ENCODE data around the gene ENPP6.

ENPP6 gene

DNA sequence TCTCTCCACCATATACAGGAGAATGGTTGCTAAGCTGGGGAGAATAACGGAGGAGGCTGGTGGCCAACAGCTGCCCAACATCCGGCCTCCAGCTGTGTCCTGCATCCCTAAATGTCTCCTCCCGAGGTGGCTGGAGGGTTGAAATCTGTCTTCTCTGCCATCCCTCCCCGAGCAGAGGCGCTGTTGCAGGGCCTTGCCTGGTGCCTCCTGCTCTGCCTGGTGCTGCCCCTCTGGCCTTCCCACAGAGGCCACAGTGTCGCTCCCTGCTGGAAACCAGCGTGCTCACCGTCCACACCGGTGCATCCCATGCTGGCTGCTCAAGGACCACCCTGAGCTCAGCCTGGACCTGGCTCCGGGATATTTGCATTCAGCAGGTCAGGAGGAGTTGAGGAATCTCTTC is 115.2 kb downstream of the ENPP6 start:
- DNase-seq (ENCODE audit: extremely low read depth, low read depth) = no peak
- TF ChIP-seq, protein P1, sequence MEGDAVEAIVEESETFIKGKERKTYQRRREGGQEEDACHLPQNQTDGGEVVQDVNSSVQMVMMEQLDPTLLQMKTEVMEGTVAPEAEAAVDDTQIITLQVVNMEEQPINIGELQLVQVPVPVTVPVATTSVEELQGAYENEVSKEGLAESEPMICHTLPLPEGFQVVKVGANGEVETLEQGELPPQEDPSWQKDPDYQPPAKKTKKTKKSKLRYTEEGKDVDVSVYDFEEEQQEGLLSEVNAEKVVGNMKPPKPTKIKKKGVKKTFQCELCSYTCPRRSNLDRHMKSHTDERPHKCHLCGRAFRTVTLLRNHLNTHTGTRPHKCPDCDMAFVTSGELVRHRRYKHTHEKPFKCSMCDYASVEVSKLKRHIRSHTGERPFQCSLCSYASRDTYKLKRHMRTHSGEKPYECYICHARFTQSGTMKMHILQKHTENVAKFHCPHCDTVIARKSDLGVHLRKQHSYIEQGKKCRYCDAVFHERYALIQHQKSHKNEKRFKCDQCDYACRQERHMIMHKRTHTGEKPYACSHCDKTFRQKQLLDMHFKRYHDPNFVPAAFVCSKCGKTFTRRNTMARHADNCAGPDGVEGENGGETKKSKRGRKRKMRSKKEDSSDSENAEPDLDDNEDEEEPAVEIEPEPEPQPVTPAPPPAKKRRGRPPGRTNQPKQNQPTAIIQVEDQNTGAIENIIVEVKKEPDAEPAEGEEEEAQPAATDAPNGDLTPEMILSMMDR (IDR thresholded peaks at IDR 0.05; ENCODE audit: low read depth, low read length, missing control alignments) = no peak
- no peak overlapping the region for H3K4me3 ChIP-seq (replicated peaks; ENCODE audit: low read depth, low read length)

DNA sequence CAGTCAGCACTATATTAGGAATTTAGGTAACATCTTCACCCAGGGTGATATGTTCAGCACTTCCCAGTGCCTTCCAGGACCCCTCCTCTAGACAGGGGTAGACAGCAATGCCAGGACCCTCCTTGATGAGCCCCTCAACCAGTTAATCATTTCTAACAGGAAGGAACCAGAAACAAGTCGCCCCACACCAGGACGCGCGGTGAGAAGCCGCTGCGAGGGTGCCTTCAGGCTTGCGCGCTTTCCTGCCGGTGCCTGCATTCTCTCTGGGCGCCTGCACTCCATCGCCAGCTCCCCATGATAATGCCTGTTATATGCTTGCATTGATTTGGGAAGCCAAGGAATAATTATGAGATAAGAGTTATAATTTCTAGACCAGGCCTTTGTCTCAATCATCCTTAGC is 116.0 kb downstream of the ENPP6 start:
- TF ChIP-seq, protein P1 (IDR thresholded peaks at IDR 0.05; ENCODE audit: low read depth, low read length, missing control alignments) = no peak
- no peak overlapping the region for H3K4me3 ChIP-seq (replicated peaks; ENCODE audit: low read depth, low read length)
- DNase-seq (ENCODE audit: extremely low read depth, low read depth) = no peak

DNA sequence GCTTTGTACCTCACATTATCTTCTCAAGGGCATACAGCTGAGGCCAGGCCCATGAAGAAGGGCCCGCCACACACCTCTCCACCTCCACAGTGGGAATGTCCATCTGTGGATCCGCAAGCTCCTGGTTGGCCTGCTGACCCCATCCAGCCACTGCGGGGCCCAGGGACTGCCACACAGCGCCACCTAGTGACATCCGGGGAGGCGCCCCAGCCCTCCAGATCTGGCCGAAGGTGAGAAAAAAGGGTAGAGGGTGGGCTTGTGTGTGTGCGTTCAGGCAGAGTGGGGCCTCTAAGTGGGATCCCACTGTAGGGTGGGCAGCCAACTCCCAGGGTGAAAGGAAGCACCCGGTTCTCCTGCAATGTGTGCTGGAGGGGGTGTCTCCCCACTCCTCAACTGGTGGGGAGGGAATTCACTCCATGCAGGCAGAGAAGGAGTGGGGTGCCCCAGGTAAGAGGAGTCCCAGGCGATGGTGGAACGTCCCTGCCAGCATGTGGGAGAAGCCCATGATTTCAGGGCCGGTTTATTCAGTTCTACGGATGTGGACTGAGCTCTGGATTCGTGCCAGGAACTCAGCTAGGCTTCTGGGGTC is 117.3 kb downstream of the ENPP6 start:
- no peak overlapping the region for H3K4me3 ChIP-seq (replicated peaks; ENCODE audit: low read depth, low read length)
- DNase-seq (ENCODE audit: extremely low read depth, low read depth) = no peak
- TF ChIP-seq, protein P1 (IDR thresholded peaks at IDR 0.05; ENCODE audit: low read depth, low read length, missing control alignments) = peak; percentile 33

DNA sequence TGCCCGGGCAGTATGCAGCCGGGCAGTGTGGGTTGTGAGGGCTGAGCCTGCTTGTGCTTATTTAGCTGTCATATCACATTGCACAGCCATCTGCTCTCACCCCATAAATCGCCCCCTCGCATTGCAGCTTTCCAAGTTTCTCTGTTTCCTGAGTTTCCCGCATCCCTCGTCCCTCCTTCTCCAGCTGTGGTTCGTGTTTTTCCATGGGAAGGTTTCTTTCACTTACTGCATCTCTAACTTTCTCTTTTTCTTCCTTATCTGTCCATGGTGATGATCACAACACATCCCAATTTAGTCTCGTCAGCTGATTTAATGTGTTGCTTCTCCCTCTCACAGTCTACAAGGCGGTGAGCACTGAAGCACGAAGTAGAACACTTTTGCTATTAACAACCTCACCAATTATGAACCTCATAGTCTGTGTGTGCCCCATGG is 118.1 kb downstream of the ENPP6 start:
- peak; percentile 2 for DNase-seq (ENCODE audit: extremely low read depth, low read depth)
- TF ChIP-seq, protein P1 (IDR thresholded peaks at IDR 0.05; ENCODE audit: low read depth, low read length, missing control alignments) = no peak

DNA sequence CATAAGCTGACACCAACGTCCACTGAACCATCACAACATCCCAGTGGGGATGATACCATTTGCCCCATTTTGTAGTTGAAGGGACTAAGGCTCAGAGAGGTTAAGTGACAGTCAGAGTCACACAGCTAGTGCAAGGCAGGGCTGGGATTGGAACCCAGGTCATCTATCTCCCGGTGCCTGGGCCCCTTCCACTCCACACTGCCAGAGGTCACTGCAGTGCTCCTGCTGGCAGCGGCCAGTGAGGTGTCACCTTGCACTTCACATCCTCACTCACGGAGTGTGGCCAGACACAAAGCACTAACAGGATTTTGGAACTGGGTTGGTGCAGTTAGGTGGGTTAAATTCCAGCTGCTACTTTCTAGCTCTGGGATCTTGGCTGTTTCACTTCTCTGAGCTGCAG is 118.7 kb downstream of the ENPP6 start:
- TF ChIP-seq, protein P1 (IDR thresholded peaks at IDR 0.05; ENCODE audit: low read depth, low read length, missing control alignments) = no peak
- H3K4me3 ChIP-seq (replicated peaks; ENCODE audit: low read depth, low read length) = no peak overlapping the region
- no peak for DNase-seq (ENCODE audit: extremely low read depth, low read depth)

More for the DNA sequence above, 118.1 kb downstream of the ENPP6 start:
- no peak overlapping the region for H3K4me3 ChIP-seq (replicated peaks; ENCODE audit: low read depth, low read length)

DNA sequence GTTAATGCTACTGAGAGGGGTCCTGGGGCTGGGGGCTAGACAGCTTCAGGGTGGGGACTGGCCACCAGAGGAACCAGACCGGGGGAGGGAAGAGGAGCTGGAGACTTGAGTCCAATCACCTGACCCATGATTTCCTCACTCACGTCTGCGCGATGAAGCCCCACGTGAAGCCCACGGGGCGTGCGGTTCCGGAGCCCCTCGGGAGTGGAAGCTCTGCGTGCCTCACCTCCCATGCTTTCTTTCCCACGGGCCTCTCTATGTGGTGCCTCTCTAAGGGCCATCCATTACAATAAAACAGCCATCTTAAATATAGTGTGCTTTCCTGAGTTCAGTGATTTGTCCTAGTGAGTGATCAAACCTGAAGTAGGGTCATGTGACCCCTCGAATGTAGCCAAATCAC is 119.9 kb downstream of the ENPP6 start:
- TF ChIP-seq, protein P1 (IDR thresholded peaks at IDR 0.05; ENCODE audit: low read depth, low read length, missing control alignments) = no peak
- H3K4me3 ChIP-seq (replicated peaks; ENCODE audit: low read depth, low read length) = no peak overlapping the region
- DNase-seq (ENCODE audit: extremely low read depth, low read depth) = no peak

DNA sequence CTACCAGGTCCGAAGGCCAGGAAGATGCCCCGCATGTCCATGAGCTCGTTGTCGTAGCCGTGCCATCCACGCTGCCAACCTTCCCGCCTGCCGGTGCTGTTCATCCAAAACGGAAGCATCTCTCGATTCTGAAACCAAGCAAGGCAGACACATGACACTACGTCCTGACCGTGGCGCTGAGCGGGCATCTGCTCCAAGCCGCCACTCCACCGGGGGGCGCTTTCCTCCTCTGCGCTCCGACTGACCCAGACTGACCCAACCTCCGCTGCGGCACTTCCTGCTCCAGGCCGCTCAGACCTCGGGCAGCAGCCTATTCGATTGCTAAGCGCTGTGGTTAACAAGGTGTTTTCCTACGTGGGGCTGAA is 120.5 kb downstream of the ENPP6 start:
- DNase-seq (ENCODE audit: extremely low read depth, low read depth) = no peak
- TF ChIP-seq, protein P1 (IDR thresholded peaks at IDR 0.05; ENCODE audit: low read depth, low read length, missing control alignments) = peak; percentile 21
- H3K4me3 ChIP-seq (replicated peaks; ENCODE audit: low read depth, low read length) = no peak overlapping the region
